Tibial artery (tissue), 4 donors: Measurements from ENCODE around the gene FCN2.

Source experiments
- DNase-seq, 2 donors: peaks; one replicate each; pipeline ENCODE4 v3.0.0-alpha.2; 2019
- H3K27ac ChIP-seq, 2 donors: fragments of 200-600 bp; sonication (generic) in 1 of 2; 1 replicate in 1 of 2; 2 replicates in 1 of 2; pipeline ENCODE4 v1.5.1; 2018 to 2019; ENCODE audit warnings: mild to moderate bottlenecking in 1 of 2
- H3K27me3 ChIP-seq, 2 donors: fragments of 200-600 bp; sonication (generic) in 1 of 2; one replicate each; pipeline versions ENCODE4 v1.5.1 to v1.6.0; 2016 to 2019
- H3K36me3 ChIP-seq, 3 donors: fragments of 200-600 bp; sonication (generic) in 2 of 3; one replicate each; pipeline ENCODE4 v1.5.1; 2016 to 2019; ENCODE audit warnings: mild to moderate bottlenecking in 2 of 3
- H3K4me1 ChIP-seq, 4 donors: fragments of 200-600 bp; sonication (generic) in 2 of 4; 1 replicate in 3 of 4; 2 replicates in 1 of 4; pipeline ENCODE4 v1.5.1; 2016 to 2019
- H3K4me3 ChIP-seq, 2 donors: fragments of 200-600 bp; sonication (generic) in 1 of 2; 1 replicate in 1 of 2; 2 replicates in 1 of 2; pipeline ENCODE4 v1.5.1; 2018 to 2019; ENCODE audit warnings: mild to moderate bottlenecking in 2 of 2
- H3K9me3 ChIP-seq, 3 donors: fragments of 200-600 bp; sonication (generic) in 1 of 3; one replicate each; pipeline ENCODE4 v1.5.1; 2016 to 2019
- intact Hi-C: fragments of 100-400 bp; cut with DNase I; formaldehyde crosslinking; loops from one replicate; pipeline ENCODE4 v1.15.0; 2023; ENCODE audit warnings: low total_unique reads
- TF ChIP-seq, protein P1 (sequence below), 2 experiments: fragments of 200-600 bp in 1 of 2; fragments of 450-650 bp in 1 of 2; IDR thresholded peaks; one replicate each; pipeline ENCODE4 v1.5.1; 2017 to 2019; ENCODE audit warnings: antibody characterized with exemption in 2 of 2, mild to moderate bottlenecking in 1 of 2, moderate library complexity in 1 of 2

Gene FCN2

GRCh38 chr9:134847752-134848432 is 32.7 kb upstream of the FCN2 start:
- intact Hi-C loops: no loop called here
- TF ChIP-seq, protein P1, sequence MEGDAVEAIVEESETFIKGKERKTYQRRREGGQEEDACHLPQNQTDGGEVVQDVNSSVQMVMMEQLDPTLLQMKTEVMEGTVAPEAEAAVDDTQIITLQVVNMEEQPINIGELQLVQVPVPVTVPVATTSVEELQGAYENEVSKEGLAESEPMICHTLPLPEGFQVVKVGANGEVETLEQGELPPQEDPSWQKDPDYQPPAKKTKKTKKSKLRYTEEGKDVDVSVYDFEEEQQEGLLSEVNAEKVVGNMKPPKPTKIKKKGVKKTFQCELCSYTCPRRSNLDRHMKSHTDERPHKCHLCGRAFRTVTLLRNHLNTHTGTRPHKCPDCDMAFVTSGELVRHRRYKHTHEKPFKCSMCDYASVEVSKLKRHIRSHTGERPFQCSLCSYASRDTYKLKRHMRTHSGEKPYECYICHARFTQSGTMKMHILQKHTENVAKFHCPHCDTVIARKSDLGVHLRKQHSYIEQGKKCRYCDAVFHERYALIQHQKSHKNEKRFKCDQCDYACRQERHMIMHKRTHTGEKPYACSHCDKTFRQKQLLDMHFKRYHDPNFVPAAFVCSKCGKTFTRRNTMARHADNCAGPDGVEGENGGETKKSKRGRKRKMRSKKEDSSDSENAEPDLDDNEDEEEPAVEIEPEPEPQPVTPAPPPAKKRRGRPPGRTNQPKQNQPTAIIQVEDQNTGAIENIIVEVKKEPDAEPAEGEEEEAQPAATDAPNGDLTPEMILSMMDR (IDR thresholded peaks at IDR 0.05): no peak
- DNase-seq: no peak

DNA sequence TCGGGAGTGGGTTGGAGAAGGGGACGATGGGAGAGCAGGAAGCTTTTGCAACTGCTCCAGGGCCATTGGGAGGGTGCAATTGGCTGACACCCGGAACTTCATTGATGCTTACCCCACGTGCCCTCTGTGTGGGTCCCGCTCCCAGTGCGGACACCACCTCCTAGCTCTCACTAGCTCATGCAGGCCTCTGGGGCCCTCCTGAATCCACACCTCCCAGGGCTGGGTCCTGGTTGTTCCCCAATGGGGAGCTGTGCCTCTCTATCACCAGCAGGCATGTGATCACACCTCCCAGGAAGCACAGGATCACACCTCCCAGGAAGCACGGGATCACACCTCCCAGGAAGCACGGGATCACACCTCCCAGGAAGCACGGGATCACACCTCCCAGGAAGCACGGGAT is 32.1 kb upstream of the FCN2 start:
- DNase-seq: no peak
- no peaks in the 10 kb centered on the region for H3K27me3 ChIP-seq
- no peak overlapping the region for H3K27ac ChIP-seq
- intact Hi-C loops: no loop called here
- H3K36me3 ChIP-seq: peaks cover 9 to 15% (median 11%) of the 10 kb centered on the region in 3 donors
- H3K4me1 ChIP-seq: no peaks in the 10 kb centered on the region
- TF ChIP-seq, protein P1 (IDR thresholded peaks at IDR 0.05): no peak
- no peaks in the 10 kb centered on the region for H3K9me3 ChIP-seq
- H3K4me3 ChIP-seq: no peak overlapping the region

More at GRCh38 chr9:134847752-134848432, 32.7 kb upstream of the FCN2 start:
- Histone ChIP-seq H3K4me3 (no peak overlapping the region), H3K27me3 (no peaks in the 10 kb centered on the region), H3K9me3 (no peaks in the 10 kb centered on the region), H3K36me3 (peaks cover 12 to 21% (median 17%) of the 10 kb centered on the region in 3 donors), H3K4me1 (no peaks in the 10 kb centered on the region), H3K27ac (no peak overlapping the region)

DNA sequence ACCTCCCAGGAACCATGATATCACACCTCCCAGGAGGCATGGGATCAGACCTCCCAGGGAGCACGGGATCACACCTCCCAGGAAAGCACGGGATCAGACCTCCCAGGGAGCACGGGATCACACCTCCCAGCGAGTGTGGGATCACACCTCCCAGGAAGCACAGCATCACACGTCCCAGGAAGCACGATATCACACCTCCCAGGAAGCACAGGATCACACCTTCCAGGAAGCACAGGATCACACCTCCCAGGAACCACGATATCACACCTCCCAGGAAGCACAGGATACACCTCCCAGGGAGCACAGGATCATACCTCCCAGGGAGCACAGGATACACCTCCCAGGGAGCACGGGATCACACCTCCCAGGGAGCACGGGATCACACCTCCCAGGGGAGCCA is 30.0 kb upstream of the FCN2 start:
- TF ChIP-seq, protein P1 (IDR thresholded peaks at IDR 0.05): no peak
- Histone ChIP-seq H3K27ac (no peak overlapping the region), H3K36me3 (no peaks in the 10 kb centered on the region), H3K4me1 (no peaks in the 10 kb centered on the region), H3K9me3 (no peaks in the 10 kb centered on the region), H3K4me3 (no peak overlapping the region), H3K27me3 (no peaks in the 10 kb centered on the region)
- intact Hi-C loops: no loop called here
- peak; percentile 10 to 45 for DNase-seq

DNA sequence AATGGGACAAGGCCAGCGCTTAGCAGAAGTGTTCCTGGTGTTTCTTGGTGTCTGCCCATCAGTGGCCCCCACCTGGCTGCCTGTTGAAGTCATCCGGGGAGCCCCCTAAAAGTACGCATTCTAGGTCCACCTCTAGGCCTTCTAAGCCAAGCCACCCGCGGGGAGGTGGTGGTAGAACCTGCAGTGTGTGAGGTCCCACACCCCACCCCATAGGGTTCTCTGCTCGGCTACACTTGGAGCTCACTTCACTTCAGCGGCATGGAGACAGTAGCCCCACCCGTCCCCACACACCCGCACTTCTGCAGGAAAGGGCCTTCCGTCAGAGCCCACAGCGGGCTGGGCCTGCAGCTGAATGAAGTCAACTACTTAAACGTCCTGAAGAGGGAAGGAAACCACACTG is 29.6 kb upstream of the FCN2 start:
- DNase-seq: peak; percentile 7 to 60
- H3K36me3 ChIP-seq: no peaks in the 10 kb centered on the region
- H3K27me3 ChIP-seq: no peaks in the 10 kb centered on the region
- TF ChIP-seq, protein P1 (IDR thresholded peaks at IDR 0.05): no peak
- intact Hi-C loops: no loop called here
- H3K9me3 ChIP-seq: no peaks in the 10 kb centered on the region
- no peak overlapping the region for H3K4me3 ChIP-seq
- H3K4me1 ChIP-seq: no peaks in the 10 kb centered on the region
- no peak overlapping the region for H3K27ac ChIP-seq

DNA sequence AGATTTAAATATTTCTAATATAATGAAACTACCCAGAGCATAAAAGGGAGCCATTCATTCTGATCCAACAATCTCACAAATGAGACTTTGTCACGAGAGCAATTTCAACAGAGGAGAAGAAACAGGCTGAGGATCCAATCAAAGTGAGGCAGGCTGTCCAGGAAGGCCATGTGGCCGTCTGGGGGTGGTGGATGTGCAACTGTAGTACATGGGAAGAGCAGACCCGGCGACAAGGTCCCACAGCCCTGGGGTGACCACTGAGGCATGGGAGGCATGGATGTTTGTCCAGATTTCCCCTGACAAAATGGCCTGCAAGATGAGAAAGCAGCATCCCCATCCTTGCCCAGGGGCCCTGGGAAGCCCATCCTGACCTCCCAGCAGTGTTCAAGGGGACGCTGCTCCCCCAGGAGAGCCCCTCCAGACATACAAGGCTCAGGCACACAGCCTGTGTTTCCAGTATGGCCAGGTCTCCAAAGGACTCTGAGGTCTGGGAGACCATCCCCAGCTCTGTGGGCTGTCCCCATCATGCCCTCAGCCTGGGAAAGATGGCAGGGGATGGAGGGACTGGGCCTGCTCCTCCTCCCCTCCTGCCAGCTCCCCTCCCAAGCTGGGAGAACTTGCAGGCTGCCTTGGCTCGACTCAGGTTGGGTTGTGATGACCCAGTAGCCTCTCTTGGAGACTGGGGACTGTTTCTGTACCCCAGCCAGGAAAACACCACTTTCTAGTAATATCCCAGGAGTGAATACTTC is 27.5 kb upstream of the FCN2 start:
- TF ChIP-seq, protein P1 (IDR thresholded peaks at IDR 0.05): no peak
- Histone ChIP-seq H3K4me1 (peaks cover 0 to 2% (median 0%) of the 10 kb centered on the region in 4 donors), H3K36me3 (no peaks in the 10 kb centered on the region), H3K27ac (no peak overlapping the region), H3K27me3 (no peaks in the 10 kb centered on the region), H3K9me3 (no peaks in the 10 kb centered on the region), H3K4me3 (no peak overlapping the region)
- peak; percentile 7 to 51 for DNase-seq
- intact Hi-C loops: no loop called here
